Measurements from ENCODE around the gene S100A3. TPM values are rescaled to one million over a fixed set of nuclear protein-coding genes. Genes with fewer than 3 reads are reported as not detected.

S100A3 gene
- total RNA-seq, 1 experiment from 2014 or later: not detected

DNA sequence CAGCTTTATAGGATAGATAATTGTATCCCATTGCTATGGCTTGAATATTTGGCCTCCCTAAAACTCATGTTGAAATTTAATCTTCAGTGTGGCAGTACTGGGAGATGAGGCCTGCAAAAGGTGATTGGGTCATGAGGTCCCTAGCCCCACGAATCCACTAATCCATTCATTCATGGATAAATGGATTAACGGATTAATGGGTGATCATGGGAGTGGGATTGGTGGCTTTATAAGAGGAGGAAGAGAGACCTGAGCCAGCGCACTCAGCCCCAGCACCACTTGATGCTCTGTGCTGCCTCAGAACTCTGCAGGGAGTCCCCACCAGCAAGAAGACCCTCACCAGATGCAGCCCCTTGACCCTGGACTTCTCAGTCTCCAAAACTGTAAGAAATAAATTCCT lies 45.3 kb downstream of the S100A3 start:
- no peak for DNase-seq (ENCODE audit: low read depth)
- in situ Hi-C loops (cut with HindIII; ENCODE audit: low pct_unique_long_range_greater_than_20kb, low sequenced_read_pairs): no loop called here

DNA sequence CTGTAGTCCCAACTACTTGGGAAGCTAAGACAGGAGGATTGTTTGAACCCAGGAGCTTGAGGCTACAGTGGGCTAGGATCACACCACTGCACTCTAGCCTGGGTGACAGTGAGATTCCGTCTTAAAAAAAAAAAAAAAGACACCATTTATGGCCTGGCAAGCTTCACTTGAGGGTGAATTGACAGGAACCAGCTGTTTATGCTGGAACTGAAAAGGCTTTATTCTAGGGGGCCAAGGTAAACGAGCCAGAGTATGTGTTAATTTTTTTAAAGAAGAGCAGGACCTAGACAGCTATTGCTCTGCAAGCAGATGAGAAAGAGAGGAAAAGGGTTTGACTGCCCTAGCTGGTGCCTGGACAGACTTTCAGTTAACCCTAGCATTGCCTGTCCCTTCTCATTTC lies 50.3 kb downstream of the S100A3 start:
- no peak for DNase-seq (ENCODE audit: low read depth)
- in situ Hi-C loops (cut with HindIII; ENCODE audit: low pct_unique_long_range_greater_than_20kb, low sequenced_read_pairs): loop anchor here (25.0 kb wide), 1 partner anchor 136 kb away; the partner anchor contains the start of gene S100A9

Other genes with a start within 250 kb of the S100A3 start
- not detected in 2 replicates for gene PGLYRP3, start 236.3 kb downstream of the S100A3 start, total RNA-seq (2014; rRNA removed; shearing (Covaris generic); ENCODE audit: low replicate concordance)
- not detected in 2 replicates for gene PGLYRP4, start 200.4 kb downstream of the S100A3 start, total RNA-seq (2014; rRNA removed; shearing (Covaris generic); ENCODE audit: low replicate concordance)
- not detected in 2 replicates for gene S100A9, start 191.4 kb downstream of the S100A3 start, total RNA-seq (2014; rRNA removed; shearing (Covaris generic); ENCODE audit: low replicate concordance)
- gene S100A12, start 173.6 kb downstream of the S100A3 start, total RNA-seq (2014; rRNA removed; shearing (Covaris generic); ENCODE audit: low replicate concordance): not detected in 2 replicates
- gene S100A8, start 158.2 kb downstream of the S100A3 start, total RNA-seq (2014; rRNA removed; shearing (Covaris generic); ENCODE audit: low replicate concordance): not detected in 2 replicates
- gene S100A7A, start 132.7 kb downstream of the S100A3 start, total RNA-seq (2014; rRNA removed; shearing (Covaris generic); ENCODE audit: low replicate concordance): not detected in 2 replicates
- gene S100A7, start 88.6 kb downstream of the S100A3 start, total RNA-seq (2014; rRNA removed; shearing (Covaris generic); ENCODE audit: low replicate concordance): not detected in 2 replicates
- gene S100A6, start 13.3 kb downstream of the S100A3 start, total RNA-seq (2014; rRNA removed; shearing (Covaris generic); ENCODE audit: low replicate concordance): 1,350 and 1,721 TPM in 2 replicates
- not detected in 2 replicates for gene S100A5, start 8.3 kb downstream of the S100A3 start, total RNA-seq (2014; rRNA removed; shearing (Covaris generic); ENCODE audit: low replicate concordance)
- gene S100A4, start 3.5 kb downstream of the S100A3 start, total RNA-seq (2014; rRNA removed; shearing (Covaris generic); ENCODE audit: low replicate concordance): 40.4 and 54.7 TPM in 2 replicates
- 10.0 and 24.4 TPM in 2 replicates for gene S100A2, start 16.6 kb upstream of the S100A3 start, total RNA-seq (2014; rRNA removed; shearing (Covaris generic); ENCODE audit: low replicate concordance)
- gene S100A16, start 63.9 kb upstream of the S100A3 start, total RNA-seq (2014; rRNA removed; shearing (Covaris generic); ENCODE audit: low replicate concordance): 310 and 401 TPM in 2 replicates
- gene S100A14, start 67.1 kb upstream of the S100A3 start, total RNA-seq (2014; rRNA removed; shearing (Covaris generic); ENCODE audit: low replicate concordance): not detected in 2 replicates
- 155 and 171 TPM in 2 replicates for gene S100A13, start 78.2 kb upstream of the S100A3 start, total RNA-seq (2014; rRNA removed; shearing (Covaris generic); ENCODE audit: low replicate concordance)
- not detected in 2 replicates for gene S100A1, start 79.2 kb upstream of the S100A3 start, total RNA-seq (2014; rRNA removed; shearing (Covaris generic); ENCODE audit: low replicate concordance)
- 34.6 and 42.0 TPM in 2 replicates for gene CHTOP, start 84.8 kb upstream of the S100A3 start, total RNA-seq (2014; rRNA removed; shearing (Covaris generic); ENCODE audit: low replicate concordance)
- 76.2 and 78.5 TPM in 2 replicates for gene SNAPIN, start 109.4 kb upstream of the S100A3 start, total RNA-seq (2014; rRNA removed; shearing (Covaris generic); ENCODE audit: low replicate concordance)
- 271 and 308 TPM in 2 replicates for gene ILF2, start 121.7 kb upstream of the S100A3 start, total RNA-seq (2014; rRNA removed; shearing (Covaris generic); ENCODE audit: low replicate concordance)
- gene NPR1, start 129.4 kb upstream of the S100A3 start, total RNA-seq (2014; rRNA removed; shearing (Covaris generic); ENCODE audit: low replicate concordance): 0.41 TPM in 1 of 2 replicates, not detected in the other
- 19.9 and 23.1 TPM in 2 replicates for gene INTS3, start 178.8 kb upstream of the S100A3 start, total RNA-seq (2014; rRNA removed; shearing (Covaris generic); ENCODE audit: low replicate concordance)
- gene SLC27A3, start 226.1 kb upstream of the S100A3 start, total RNA-seq (2014; rRNA removed; shearing (Covaris generic); ENCODE audit: low replicate concordance): 34.8 and 43.2 TPM in 2 replicates

Data from Caki2 (cell line).